Measurements from ENCODE around the gene MRPS22. TPM values are rescaled to one million over a fixed set of nuclear protein-coding genes. Genes with fewer than 3 reads are reported as not detected.

MRPS22 gene
- polyA plus RNA-seq, 4 donors = 61.1 to 75.9 (median 65.6) TPM

DNA sequence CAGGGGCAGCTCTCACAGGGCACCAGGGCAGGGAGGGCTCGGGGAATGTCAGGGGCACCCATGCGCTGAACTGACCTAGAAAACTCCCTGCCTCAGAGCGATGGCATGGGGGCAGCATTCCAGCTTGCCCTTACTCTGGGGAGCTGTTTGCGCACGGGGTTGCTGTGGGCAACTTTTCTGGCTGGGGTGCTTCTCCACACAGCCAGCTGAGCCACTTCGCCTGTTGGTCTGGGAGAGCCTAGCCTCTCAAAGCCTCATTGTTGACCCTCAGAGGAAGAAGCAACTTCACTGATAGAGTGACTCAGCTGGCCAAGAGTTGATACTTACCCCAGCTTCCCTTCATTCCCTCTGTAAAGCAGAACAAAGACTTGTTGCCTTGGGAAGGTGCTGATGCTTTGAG is 42.6 kb upstream of the MRPS22 start:
- DNase-seq (no peak), FAIRE-seq (no peak)
- WGBS, 3 donors = 93 to 97% (median 94%) methylated on average over 6 of the region's 6 CpGs
- no peaks in the 10 kb centered on the region for H3K9me3 ChIP-seq (ENCODE audit: control insufficient read depth in 2 of 2, insufficient read depth in 1 of 2, low read depth in 1 of 2, low read length in 1 of 2)
- no peaks in the 10 kb centered on the region for H3K27me3 ChIP-seq (ENCODE audit: control insufficient read depth in 3 of 3, insufficient read depth in 3 of 3, low read length in 3 of 3)
- no peak overlapping the region for H3K27ac ChIP-seq (ENCODE audit: low read depth in 1 of 3, low read length in 2 of 3)
- H3K4me3 ChIP-seq (ENCODE audit: low read depth in 1 of 3, low read length in 3 of 3) = no peak overlapping the region
- H3K4me1 ChIP-seq (ENCODE audit: control insufficient read depth in 3 of 3, insufficient read depth in 2 of 3, low read depth in 1 of 3, low read length in 2 of 3) = peaks cover 0 to 3% (median 2%) of the 10 kb centered on the region in 3 donors
- H3K36me3 ChIP-seq (ENCODE audit: control insufficient read depth in 3 of 3, insufficient read depth in 2 of 3, low read depth in 1 of 3, low read length in 3 of 3) = no peaks in the 10 kb centered on the region

- WGBS, 3 donors = 91 to 93% (median 92%) methylated on average over 4 of the region's 4 CpGs
- no peak for DNase-seq
These were observed 42.2 kb upstream of the MRPS22 start for GRCh38 chr3:139301654-139302053.

GRCh38 chr3:139302084-139302800 is 41.6 kb upstream of the MRPS22 start:
- no peaks in the 10 kb centered on the region for H3K36me3 ChIP-seq (ENCODE audit: control insufficient read depth in 3 of 3, insufficient read depth in 2 of 3, low read depth in 1 of 3, low read length in 3 of 3)
- H3K4me1 ChIP-seq (ENCODE audit: control insufficient read depth in 3 of 3, insufficient read depth in 2 of 3, low read depth in 1 of 3, low read length in 2 of 3) = peaks cover 0 to 3% (median 0%) of the 10 kb centered on the region in 3 donors
- 73 to 81% (median 73%) methylated on average over 12 of the region's 12 CpGs for WGBS, 3 donors
- DNase-seq (no peak), FAIRE-seq (no peak)
- H3K27ac ChIP-seq (ENCODE audit: low read depth in 1 of 3, low read length in 2 of 3) = no peak overlapping the region
- H3K4me3 ChIP-seq (ENCODE audit: low read depth in 1 of 3, low read length in 3 of 3) = no peak overlapping the region
- H3K27me3 ChIP-seq (ENCODE audit: control insufficient read depth in 3 of 3, insufficient read depth in 3 of 3, low read length in 3 of 3) = no peaks in the 10 kb centered on the region
- H3K9me3 ChIP-seq (ENCODE audit: control insufficient read depth in 2 of 2, insufficient read depth in 1 of 2, low read depth in 1 of 2, low read length in 1 of 2) = no peaks in the 10 kb centered on the region

More at GRCh38 chr3:139301654-139302053, 42.2 kb upstream of the MRPS22 start:
- no peak for FAIRE-seq
- Histone ChIP-seq H3K9me3 (ENCODE audit: control insufficient read depth in 2 of 2, insufficient read depth in 1 of 2, low read depth in 1 of 2, low read length in 1 of 2) (no peaks in the 10 kb centered on the region), H3K36me3 (ENCODE audit: control insufficient read depth in 3 of 3, insufficient read depth in 2 of 3, low read depth in 1 of 3, low read length in 3 of 3) (no peaks in the 10 kb centered on the region), H3K27me3 (ENCODE audit: control insufficient read depth in 3 of 3, insufficient read depth in 3 of 3, low read length in 3 of 3) (no peaks in the 10 kb centered on the region), H3K4me3 (ENCODE audit: low read depth in 1 of 3, low read length in 3 of 3) (no peak overlapping the region), H3K27ac (ENCODE audit: low read depth in 1 of 3, low read length in 2 of 3) (no peak overlapping the region), H3K4me1 (ENCODE audit: control insufficient read depth in 3 of 3, insufficient read depth in 2 of 3, low read depth in 1 of 3, low read length in 2 of 3) (peaks cover 0 to 3% (median 2%) of the 10 kb centered on the region in 3 donors)

- Histone ChIP-seq H3K27me3 (ENCODE audit: control insufficient read depth in 3 of 3, insufficient read depth in 3 of 3, low read length in 3 of 3) (no peaks in the 10 kb centered on the region), H3K9me3 (ENCODE audit: control insufficient read depth in 2 of 2, insufficient read depth in 1 of 2, low read depth in 1 of 2, low read length in 1 of 2) (no peaks in the 10 kb centered on the region), H3K27ac (ENCODE audit: low read depth in 1 of 3, low read length in 2 of 3) (no peak overlapping the region), H3K36me3 (ENCODE audit: control insufficient read depth in 3 of 3, insufficient read depth in 2 of 3, low read depth in 1 of 3, low read length in 3 of 3) (no peaks in the 10 kb centered on the region), H3K4me3 (ENCODE audit: low read depth in 1 of 3, low read length in 3 of 3) (no peak overlapping the region), H3K4me1 (ENCODE audit: control insufficient read depth in 3 of 3, insufficient read depth in 2 of 3, low read depth in 1 of 3, low read length in 2 of 3) (peaks cover 0 to 3% (median 0%) of the 10 kb centered on the region in 3 donors)
- no peak for FAIRE-seq
- DNase-seq = no peak
- WGBS, 3 donors = 89 to 94% (median 91%) methylated on average over 4 of the region's 4 CpGs
These were observed 41.1 kb upstream of the MRPS22 start for GRCh38 chr3:139302801-139303113.

DNA sequence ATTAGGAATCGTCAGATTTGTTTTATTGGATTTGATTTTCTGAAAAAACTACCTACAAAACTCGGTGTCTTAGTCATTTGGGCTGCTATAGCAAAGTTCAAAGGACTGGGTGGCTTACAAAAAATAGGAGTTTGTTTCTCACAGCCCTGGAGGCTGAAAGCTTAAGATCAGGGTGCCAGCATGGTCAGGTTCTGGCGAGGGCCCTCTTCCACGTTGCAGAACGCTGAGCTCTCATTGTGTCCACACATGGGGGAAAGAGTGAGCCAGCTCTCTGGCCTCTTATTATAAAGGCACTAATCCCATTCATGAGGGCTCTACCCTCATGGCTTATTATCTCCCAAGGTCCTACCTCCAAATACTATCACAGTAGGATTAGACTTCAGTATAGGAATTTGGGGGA is 40.6 kb upstream of the MRPS22 start:
- Histone ChIP-seq H3K4me3 (ENCODE audit: low read depth in 1 of 3, low read length in 3 of 3) (no peak overlapping the region), H3K36me3 (ENCODE audit: control insufficient read depth in 3 of 3, insufficient read depth in 2 of 3, low read depth in 1 of 3, low read length in 3 of 3) (no peaks in the 10 kb centered on the region), H3K27me3 (ENCODE audit: control insufficient read depth in 3 of 3, insufficient read depth in 3 of 3, low read length in 3 of 3) (no peaks in the 10 kb centered on the region), H3K4me1 (ENCODE audit: control insufficient read depth in 3 of 3, insufficient read depth in 2 of 3, low read depth in 1 of 3, low read length in 2 of 3) (peaks cover 0 to 3% (median 0%) of the 10 kb centered on the region in 3 donors), H3K27ac (ENCODE audit: low read depth in 1 of 3, low read length in 2 of 3) (no peak overlapping the region), H3K9me3 (ENCODE audit: control insufficient read depth in 2 of 2, insufficient read depth in 1 of 2, low read depth in 1 of 2, low read length in 1 of 2) (no peaks in the 10 kb centered on the region)
- WGBS, 3 donors = 88 to 90% (median 90%) methylated on average over 5 of the region's 5 CpGs
- DNase-seq = no peak
- no peak for FAIRE-seq

DNA sequence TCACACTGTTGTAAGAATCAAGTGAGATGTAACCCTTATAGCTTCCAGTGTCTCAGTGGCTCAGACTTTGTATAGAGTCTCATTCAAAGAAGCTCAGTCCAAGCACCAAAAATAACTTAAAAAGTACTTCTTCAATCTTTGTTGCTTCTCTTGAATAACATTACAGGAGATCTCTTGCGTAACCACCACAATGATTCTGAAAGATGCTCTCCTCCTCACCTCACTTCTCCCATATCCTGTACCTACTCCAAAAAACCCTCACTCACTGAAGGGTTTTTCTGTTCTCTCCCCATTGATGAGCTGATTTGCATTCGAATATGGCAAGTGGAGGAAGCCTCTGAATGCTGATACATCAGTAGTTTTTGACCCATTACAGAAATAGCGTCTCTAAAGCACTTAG is 39.4 kb upstream of the MRPS22 start:
- no peak for FAIRE-seq
- no peak for DNase-seq
- no peak overlapping the region for H3K27ac ChIP-seq (ENCODE audit: low read depth in 1 of 3, low read length in 2 of 3)
- H3K9me3 ChIP-seq (ENCODE audit: control insufficient read depth in 2 of 2, insufficient read depth in 1 of 2, low read depth in 1 of 2, low read length in 1 of 2) = no peaks in the 10 kb centered on the region
- H3K4me3 ChIP-seq (ENCODE audit: low read depth in 1 of 3, low read length in 3 of 3) = no peak overlapping the region
- H3K36me3 ChIP-seq (ENCODE audit: control insufficient read depth in 3 of 3, insufficient read depth in 2 of 3, low read depth in 1 of 3, low read length in 3 of 3) = no peaks in the 10 kb centered on the region
- peaks cover 0 to 3% (median 0%) of the 10 kb centered on the region in 3 donors for H3K4me1 ChIP-seq (ENCODE audit: control insufficient read depth in 3 of 3, insufficient read depth in 2 of 3, low read depth in 1 of 3, low read length in 2 of 3)
- H3K27me3 ChIP-seq (ENCODE audit: control insufficient read depth in 3 of 3, insufficient read depth in 3 of 3, low read length in 3 of 3) = no peaks in the 10 kb centered on the region
- WGBS, 3 donors = 85 to 89% (median 86%) methylated on average over 3 of the region's 3 CpGs

GRCh38 chr3:139306078-139306477 is 37.7 kb upstream of the MRPS22 start:
- WGBS, 3 donors = 82 to 100% (median 93%) methylated on average over 2 of the region's 2 CpGs
- H3K27me3 ChIP-seq (ENCODE audit: control insufficient read depth in 3 of 3, insufficient read depth in 3 of 3, low read length in 3 of 3) = no peaks in the 10 kb centered on the region
- H3K27ac ChIP-seq (ENCODE audit: low read depth in 1 of 3, low read length in 2 of 3) = no peak overlapping the region
- no peak overlapping the region for H3K4me3 ChIP-seq (ENCODE audit: low read depth in 1 of 3, low read length in 3 of 3)
- H3K4me1 ChIP-seq (ENCODE audit: control insufficient read depth in 3 of 3, insufficient read depth in 2 of 3, low read depth in 1 of 3, low read length in 2 of 3) = no peaks in the 10 kb centered on the region
- H3K9me3 ChIP-seq (ENCODE audit: control insufficient read depth in 2 of 2, insufficient read depth in 1 of 2, low read depth in 1 of 2, low read length in 1 of 2) = no peaks in the 10 kb centered on the region
- H3K36me3 ChIP-seq (ENCODE audit: control insufficient read depth in 3 of 3, insufficient read depth in 2 of 3, low read depth in 1 of 3, low read length in 3 of 3) = no peaks in the 10 kb centered on the region
- FAIRE-seq (no peak), DNase-seq (no peak)

DNA sequence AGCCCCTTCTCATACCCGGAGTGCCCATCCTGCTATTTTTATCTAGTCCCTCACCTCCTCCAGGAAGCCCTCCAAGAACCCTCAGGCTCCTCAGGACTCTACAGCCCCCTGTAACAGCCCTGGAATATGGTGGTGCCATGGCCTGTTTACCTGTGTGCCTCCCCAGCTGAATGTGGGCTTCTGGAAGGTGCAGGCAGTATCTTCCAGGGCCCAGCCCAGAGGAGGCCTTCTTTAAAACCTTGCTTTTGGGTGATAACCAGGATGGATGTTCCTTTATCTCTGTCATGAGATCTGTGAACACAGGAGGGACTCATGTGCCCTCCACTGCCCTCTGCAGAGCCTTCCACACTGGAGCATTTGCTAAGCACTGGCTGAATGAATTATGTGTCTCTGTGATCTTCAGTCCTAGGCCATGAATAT is 36.7 kb upstream of the MRPS22 start:
- Histone ChIP-seq H3K27ac (ENCODE audit: low read depth in 1 of 3, low read length in 2 of 3) (no peak overlapping the region), H3K27me3 (ENCODE audit: control insufficient read depth in 3 of 3, insufficient read depth in 3 of 3, low read length in 3 of 3) (no peaks in the 10 kb centered on the region), H3K4me3 (ENCODE audit: low read depth in 1 of 3, low read length in 3 of 3) (no peak overlapping the region), H3K36me3 (ENCODE audit: control insufficient read depth in 3 of 3, insufficient read depth in 2 of 3, low read depth in 1 of 3, low read length in 3 of 3) (no peaks in the 10 kb centered on the region), H3K9me3 (ENCODE audit: control insufficient read depth in 2 of 2, insufficient read depth in 1 of 2, low read depth in 1 of 2, low read length in 1 of 2) (no peaks in the 10 kb centered on the region), H3K4me1 (ENCODE audit: control insufficient read depth in 3 of 3, insufficient read depth in 2 of 3, low read depth in 1 of 3, low read length in 2 of 3) (no peaks in the 10 kb centered on the region)
- no peak for FAIRE-seq
- 80 to 93% (median 90%) methylated on average over 1 of the region's 1 CpG for WGBS, 3 donors
- no peak for DNase-seq

All from small intestine (tissue), 7 donors.